Measurements from ENCODE around the gene RAB3IL1. TPM values are rescaled to one million over a fixed set of nuclear protein-coding genes. Genes with fewer than 3 reads are reported as not detected.

RAB3IL1 gene
- total and polyA plus RNA-seq, 9 of the 15 experiments (the other 6 are each of a cell fraction or from before 2014, with no cell fraction given): 0.15 to 42.6 (median 15.5) TPM

- Histone ChIP-seq H3K9me1 (ENCODE audit: control insufficient read depth, insufficient read depth, low read length) (no peaks in the 10 kb centered on the region), H4K20me1 (replicated peaks; ENCODE audit: control insufficient read depth, insufficient read depth, low read length) (no peaks in the 10 kb centered on the region), H3K9me3 (replicated peaks; ENCODE audit: control insufficient read depth, insufficient read depth, low read depth, low read length) (no peaks in the 10 kb centered on the region), H3K27me3 (ENCODE audit: control insufficient read depth in 2 of 2, insufficient read depth in 2 of 2, low read length in 2 of 2) (no peaks in the 10 kb centered on the region), H3K4me2 (ENCODE audit: insufficient read depth, low read length) (no peak overlapping the region), H3K27ac (ENCODE audit: extremely low read depth, low read depth, low read length) (no peak overlapping the region), H3K79me2 (ENCODE audit: control insufficient read depth, insufficient read depth, low read length) (peaks cover 10% of the 10 kb centered on the region), H2AFZ (ENCODE audit: low read depth, low read length) (peak overlapping the region; percentile 71; the same call in 1 of the 2 replicates), H3K36me3 (ENCODE audit: control insufficient read depth, insufficient read depth, low read length) (no peaks in the 10 kb centered on the region), H3K4me3 (no peak overlapping the region), H3K9ac (ENCODE audit: insufficient read depth in 1 of 2, low read depth in 2 of 2, low read length in 2 of 2) (peak overlapping the region in 1 of 2 experiments; percentile 79; a peak in 2 of 4 replicates), H3K4me1 (replicated peaks in 1 of 2; ENCODE audit: control insufficient read depth in 2 of 2, insufficient read depth in 2 of 2, low read length in 2 of 2) (peaks cover 36 to 53% of the 10 kb centered on the region in 2 experiments)
- ATAC-seq: no peak
- CTCF ChIA-PET (ENCODE audit: low intra/inter-chr PET ratio): no interaction called here
- POLR2A ChIA-PET: interaction anchor here (0.6 to 3.6 kb wide), 6 partner anchors 13 to 1939 kb away, joined by 3 to 17 read pairs (median 5); partner anchors contain the start of genes BEST1 and FTH1
- in situ Hi-C loops (cut with MboI) (no loop called here), intact Hi-C loops (cut with micrococcal nuclease) (no loop called here)
- BruUV-seq (replicated peaks): no TSS peak
- no peak for DNase-seq (ENCODE audit: extremely low read depth in 1 of 4, low spot score in 3 of 4)
- FAIRE-seq: no peak
- WGBS (ENCODE audit: insufficient coverage, low coverage, missing lambda C conversion rate): 73% methylated on average over 6 of the region's 6 CpGs
- TF ChIP-seq POLR3G (IDR thresholded peaks at IDR 0.05; ENCODE audit: extremely low read depth, insufficient read length, insufficient replicate concordance) (no peak), SAP30 (IDR thresholded peaks at IDR 0.05; ENCODE audit: borderline replicate concordance, insufficient read depth, low read depth, low read length, poor library complexity, severe bottlenecking) (no peak), RBM15 (IDR thresholded peaks at IDR 0.05; ENCODE audit: insufficient read depth, low read length) (no peak), CBX5 (IDR thresholded peaks at IDR 0.05; ENCODE audit: borderline replicate concordance, low read depth) (no peak), RBM14 (IDR thresholded peaks at IDR 0.05; ENCODE audit: borderline replicate concordance, insufficient read depth, low read depth, low read length) (no peak)
Measured at GRCh38 chr11:61924064-61924455, 6.7 kb upstream of the RAB3IL1 start.

Measured in K562 (cell line).